ENCODE measurements around the gene IFNK. TPM values are rescaled to one million over a fixed set of nuclear protein-coding genes. Genes with fewer than 3 reads are reported as not detected.
A peak's percentile ranks its signal among the peaks of the same experiment; 100 is the strongest.

The IFNK gene
- total RNA-seq, 1 donor from 2014 or later, result not detected

DNA sequence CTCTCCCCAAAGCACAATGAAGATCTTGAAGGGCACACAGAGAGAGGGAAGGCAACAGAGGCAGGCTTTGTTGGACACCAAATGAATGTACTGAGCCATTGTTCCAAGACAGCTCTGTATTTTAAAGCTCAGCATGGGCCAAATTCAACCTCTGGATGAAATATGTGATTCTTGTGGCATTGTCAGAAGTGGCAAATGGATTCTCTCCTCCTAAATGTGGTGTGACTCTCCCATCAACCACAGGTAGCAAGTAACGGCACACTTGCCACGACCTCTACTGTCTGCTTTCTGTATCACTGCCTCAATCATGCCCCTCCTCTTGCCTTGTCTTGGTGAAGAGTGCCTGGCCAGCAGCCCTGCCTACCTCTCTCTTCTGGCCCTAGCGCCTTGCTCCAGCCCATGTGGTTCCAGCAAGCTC is 11.6 kb downstream of the IFNK start:
- no peak for DNase-seq (ENCODE audit: low read depth)
- TF ChIP-seq, protein P1, sequence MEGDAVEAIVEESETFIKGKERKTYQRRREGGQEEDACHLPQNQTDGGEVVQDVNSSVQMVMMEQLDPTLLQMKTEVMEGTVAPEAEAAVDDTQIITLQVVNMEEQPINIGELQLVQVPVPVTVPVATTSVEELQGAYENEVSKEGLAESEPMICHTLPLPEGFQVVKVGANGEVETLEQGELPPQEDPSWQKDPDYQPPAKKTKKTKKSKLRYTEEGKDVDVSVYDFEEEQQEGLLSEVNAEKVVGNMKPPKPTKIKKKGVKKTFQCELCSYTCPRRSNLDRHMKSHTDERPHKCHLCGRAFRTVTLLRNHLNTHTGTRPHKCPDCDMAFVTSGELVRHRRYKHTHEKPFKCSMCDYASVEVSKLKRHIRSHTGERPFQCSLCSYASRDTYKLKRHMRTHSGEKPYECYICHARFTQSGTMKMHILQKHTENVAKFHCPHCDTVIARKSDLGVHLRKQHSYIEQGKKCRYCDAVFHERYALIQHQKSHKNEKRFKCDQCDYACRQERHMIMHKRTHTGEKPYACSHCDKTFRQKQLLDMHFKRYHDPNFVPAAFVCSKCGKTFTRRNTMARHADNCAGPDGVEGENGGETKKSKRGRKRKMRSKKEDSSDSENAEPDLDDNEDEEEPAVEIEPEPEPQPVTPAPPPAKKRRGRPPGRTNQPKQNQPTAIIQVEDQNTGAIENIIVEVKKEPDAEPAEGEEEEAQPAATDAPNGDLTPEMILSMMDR (conservative IDR thresholded peaks at IDR 0.05; ENCODE audit: low read depth, low read length), result peak; percentile 18
- no peak overlapping the region for H3K4me3 ChIP-seq (ENCODE audit: low read depth, low read length)

DNA sequence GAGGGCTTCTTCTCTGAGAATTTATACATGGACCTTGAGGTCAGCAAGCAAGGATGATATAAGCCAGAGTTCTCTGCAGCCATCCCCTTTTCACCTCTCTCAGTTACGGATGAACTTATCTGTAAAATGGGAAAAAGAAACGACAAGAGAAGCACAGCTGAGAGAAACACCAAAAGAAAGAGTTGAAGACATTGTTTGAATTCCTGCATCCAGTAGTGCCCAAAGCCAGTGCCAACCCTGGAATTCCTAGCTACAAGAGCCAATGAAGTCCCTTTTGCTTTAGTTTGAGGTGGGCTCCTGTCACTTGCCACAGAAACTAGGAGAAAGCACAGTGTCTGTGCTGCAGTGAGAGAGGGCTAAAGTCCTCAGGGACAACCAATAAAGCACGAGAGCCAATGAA is 12.1 kb downstream of the IFNK start:
- no peak for DNase-seq (ENCODE audit: low read depth)
- H3K4me3 ChIP-seq (ENCODE audit: low read depth, low read length), result no peak overlapping the region
- TF ChIP-seq, protein P1 (conservative IDR thresholded peaks at IDR 0.05; ENCODE audit: low read depth, low read length), result no peak

DNA sequence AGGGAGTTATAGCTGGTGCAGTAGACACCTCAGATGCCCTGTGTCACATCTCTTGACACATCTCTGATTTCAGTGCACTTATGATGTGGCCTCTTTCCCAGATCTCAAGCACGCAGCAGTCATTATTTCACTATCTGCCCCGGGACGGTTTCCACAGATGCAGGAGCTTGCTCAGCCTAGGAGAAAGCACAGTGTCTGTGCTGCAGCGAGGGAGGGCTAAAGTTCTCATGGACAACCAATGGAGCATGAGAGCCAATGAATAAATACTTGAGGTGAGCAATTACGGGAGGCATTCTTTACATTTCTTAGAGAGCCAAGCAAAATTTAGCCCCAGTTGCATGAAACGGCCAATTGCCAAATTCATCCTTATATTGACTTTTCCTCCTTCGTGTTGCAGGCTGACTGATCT is 12.9 kb downstream of the IFNK start:
- DNase-seq (ENCODE audit: low read depth), result no peak
- TF ChIP-seq, protein P1 (conservative IDR thresholded peaks at IDR 0.05; ENCODE audit: low read depth, low read length), result no peak
- H3K4me3 ChIP-seq (ENCODE audit: low read depth, low read length), result no peak overlapping the region

DNA sequence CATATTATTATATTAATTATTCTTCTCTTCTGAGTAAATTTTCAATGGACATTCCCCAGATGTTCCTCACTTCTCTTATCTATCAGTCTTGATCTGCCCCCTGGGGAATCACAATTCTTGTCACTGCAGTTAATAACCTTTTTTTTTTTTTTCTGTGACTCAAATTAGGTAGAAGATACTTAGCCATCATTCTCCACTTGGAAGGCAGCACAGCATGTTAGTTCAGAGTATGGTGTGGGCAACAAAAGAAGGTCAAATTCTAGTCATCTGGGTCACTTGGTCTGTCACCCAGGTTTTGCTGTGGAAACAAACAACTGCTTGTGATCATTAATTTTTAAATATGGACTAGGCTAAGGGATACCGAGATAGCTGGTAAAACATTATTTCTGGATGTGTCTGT is 13.7 kb downstream of the IFNK start:
- H3K4me3 ChIP-seq (ENCODE audit: low read depth, low read length), result no peak overlapping the region
- TF ChIP-seq, protein P1 (conservative IDR thresholded peaks at IDR 0.05; ENCODE audit: low read depth, low read length), result no peak
- DNase-seq (ENCODE audit: low read depth), result no peak

DNA sequence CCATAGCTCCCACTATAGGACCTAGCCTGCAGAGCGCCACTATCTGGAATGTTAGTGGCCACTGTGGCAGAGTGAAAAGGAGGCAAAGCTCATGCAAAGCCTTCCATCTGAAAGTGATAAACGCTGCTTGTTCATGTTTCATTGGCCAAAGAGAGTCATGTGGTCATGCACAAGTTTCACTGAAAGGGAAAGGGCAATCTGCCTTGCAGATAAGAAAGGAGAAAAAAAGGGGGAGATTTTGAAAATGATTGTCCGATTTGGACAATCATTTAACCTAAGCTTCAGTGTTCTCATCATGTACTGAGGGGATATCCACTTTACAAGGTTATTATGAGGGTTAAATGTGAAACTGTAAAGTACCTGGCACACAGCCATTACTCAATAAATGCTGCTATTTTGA is 14.6 kb downstream of the IFNK start:
- no peak overlapping the region for H3K4me3 ChIP-seq (ENCODE audit: low read depth, low read length)
- no peak for DNase-seq (ENCODE audit: low read depth)
- TF ChIP-seq, protein P1 (conservative IDR thresholded peaks at IDR 0.05; ENCODE audit: low read depth, low read length), result no peak

DNA sequence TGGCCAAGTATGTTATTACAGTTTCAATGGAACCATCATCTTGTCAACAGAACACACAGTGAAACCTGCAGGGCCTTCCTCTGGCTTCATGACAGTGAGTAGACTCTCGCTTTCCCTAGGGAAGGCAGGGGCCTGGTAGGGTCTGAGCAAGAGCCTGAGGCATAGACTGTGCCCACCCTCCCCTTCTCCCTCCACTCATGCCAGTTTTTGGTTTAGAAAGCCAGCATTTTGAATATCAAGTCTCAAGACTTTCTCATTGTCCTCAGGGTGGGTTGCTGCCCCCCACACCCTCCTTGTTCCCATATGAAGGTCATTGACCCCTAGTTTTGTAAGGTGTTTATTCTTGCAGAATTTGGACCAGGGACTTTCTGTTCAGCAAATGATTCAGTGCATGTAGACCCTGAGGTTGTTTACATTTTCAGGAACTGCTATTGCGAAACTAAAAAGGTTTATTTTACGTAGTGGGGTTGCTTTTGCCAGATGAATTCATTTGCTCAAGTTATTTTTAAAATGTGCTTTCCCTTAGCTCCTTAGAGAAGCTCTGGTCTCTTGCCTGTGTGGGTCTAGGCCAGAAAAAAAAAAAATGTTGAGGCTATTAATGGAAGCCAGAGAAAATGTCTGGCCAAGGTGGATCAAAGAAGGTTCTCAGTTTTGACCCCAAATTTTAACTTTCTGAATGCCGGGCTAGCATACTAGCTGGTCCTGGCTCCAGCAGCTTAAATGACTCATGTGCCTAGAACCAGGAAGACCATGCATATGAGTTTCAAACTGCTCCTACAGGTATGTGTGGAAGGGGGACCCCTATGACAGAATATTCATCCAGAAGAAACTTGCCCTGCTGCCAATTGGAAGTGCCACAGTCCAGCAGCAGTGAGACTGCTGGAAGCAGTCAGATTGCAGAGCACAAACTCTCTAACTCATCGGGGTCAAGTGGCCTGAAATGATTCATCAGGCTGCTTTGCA is 15.7 kb downstream of the IFNK start:
- H3K4me3 ChIP-seq (ENCODE audit: low read depth, low read length), result no peak overlapping the region
- DNase-seq (ENCODE audit: low read depth), result no peak
- TF ChIP-seq, protein P1 (conservative IDR thresholded peaks at IDR 0.05; ENCODE audit: low read depth, low read length), result no peak

DNA sequence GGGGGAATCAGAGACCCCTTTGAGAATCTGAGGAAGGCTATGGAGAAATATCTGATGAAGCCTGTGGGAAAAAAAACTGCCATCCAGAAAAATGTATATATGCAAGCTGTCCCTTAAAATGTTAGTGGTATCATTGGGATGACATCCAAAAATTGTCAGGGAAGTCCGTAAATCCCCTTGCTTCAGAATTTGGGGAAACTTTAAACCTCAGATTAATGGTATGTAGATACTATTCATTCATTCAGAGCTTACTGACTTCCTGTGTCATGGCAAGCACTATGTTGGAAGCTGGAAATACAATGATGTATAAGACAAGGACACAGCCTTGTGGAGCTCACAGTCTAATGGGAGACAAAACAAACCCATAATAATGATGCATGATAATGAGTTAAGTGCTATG is 16.4 kb downstream of the IFNK start:
- H3K4me3 ChIP-seq (ENCODE audit: low read depth, low read length), result no peak overlapping the region
- TF ChIP-seq, protein P1 (conservative IDR thresholded peaks at IDR 0.05; ENCODE audit: low read depth, low read length), result no peak
- DNase-seq (ENCODE audit: low read depth), result no peak

Measured in epithelial cell of proximal tubule (primary cell).